ENCODE measurements around the gene VOPP1. TPM values are rescaled to one million over a fixed set of nuclear protein-coding genes. Genes with fewer than 3 reads are reported as not detected.
A peak's percentile ranks its signal among the peaks of the same experiment; 100 is the strongest.

Gene VOPP1
- total RNA-seq, 2 experiments from 2014 or later, result 49.6 to 53.1 TPM

GRCh38 chr7:55515569-55516279, 56.6 kb downstream of the VOPP1 start:
- peaks cover 52% of the 10 kb centered on the region for H3K4me1 ChIP-seq (ENCODE audit: insufficient read depth, low read length)
- no peak overlapping the region for H3K4me3 ChIP-seq (ENCODE audit: low read length)
- peak overlapping the region; percentile 18 for H3K4me3 Mint-ChIP-seq
- TF ChIP-seq, protein P1, sequence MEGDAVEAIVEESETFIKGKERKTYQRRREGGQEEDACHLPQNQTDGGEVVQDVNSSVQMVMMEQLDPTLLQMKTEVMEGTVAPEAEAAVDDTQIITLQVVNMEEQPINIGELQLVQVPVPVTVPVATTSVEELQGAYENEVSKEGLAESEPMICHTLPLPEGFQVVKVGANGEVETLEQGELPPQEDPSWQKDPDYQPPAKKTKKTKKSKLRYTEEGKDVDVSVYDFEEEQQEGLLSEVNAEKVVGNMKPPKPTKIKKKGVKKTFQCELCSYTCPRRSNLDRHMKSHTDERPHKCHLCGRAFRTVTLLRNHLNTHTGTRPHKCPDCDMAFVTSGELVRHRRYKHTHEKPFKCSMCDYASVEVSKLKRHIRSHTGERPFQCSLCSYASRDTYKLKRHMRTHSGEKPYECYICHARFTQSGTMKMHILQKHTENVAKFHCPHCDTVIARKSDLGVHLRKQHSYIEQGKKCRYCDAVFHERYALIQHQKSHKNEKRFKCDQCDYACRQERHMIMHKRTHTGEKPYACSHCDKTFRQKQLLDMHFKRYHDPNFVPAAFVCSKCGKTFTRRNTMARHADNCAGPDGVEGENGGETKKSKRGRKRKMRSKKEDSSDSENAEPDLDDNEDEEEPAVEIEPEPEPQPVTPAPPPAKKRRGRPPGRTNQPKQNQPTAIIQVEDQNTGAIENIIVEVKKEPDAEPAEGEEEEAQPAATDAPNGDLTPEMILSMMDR (IDR thresholded peaks at IDR 0.05), result no peak
- peaks cover 68% of the 10 kb centered on the region for H3K4me1 Mint-ChIP-seq (ENCODE audit: low read depth)
- H3K27ac ChIP-seq (ENCODE audit: low read depth in 1 of 2, low read length in 2 of 2), result no peak overlapping the region
- ChIA-PET CTCF (no interaction called here), POLR2A (interaction anchor here (1.1 to 1.4 kb wide), 2 partner anchors 18 to 53 kb away, joined by 3 to 5 read pairs; no protein-coding TSS in a partner anchor)
- no peaks in the 10 kb centered on the region for H3K27me3 Mint-ChIP-seq
- intact Hi-C loops (cut with DNase I, micrococcal nuclease), result loop anchor here (2.0 to 5.0 kb wide), 2 partner anchors 17 to 78 kb away; no protein-coding TSS in a partner anchor
- H3K27me3 ChIP-seq (ENCODE audit: control insufficient read depth in 1 of 2, insufficient read depth in 2 of 2, low read length in 2 of 2), result no peaks in the 10 kb centered on the region
- DNase-seq (peak in 1 of 14 experiments; percentile 15), ATAC-seq (ENCODE audit: poor library complexity) (no peak)
- H3K36me3 Mint-ChIP-seq (ENCODE audit: low read depth), result peaks cover 86% of the 10 kb centered on the region
- peak overlapping the region; percentile 67 for H3K27ac Mint-ChIP-seq
- H3K9me3 ChIP-seq (ENCODE audit: control insufficient read depth in 1 of 2, insufficient read depth in 1 of 2, low read length in 2 of 2), result no peaks in the 10 kb centered on the region
- no peaks in the 10 kb centered on the region for H3K9me3 Mint-ChIP-seq
- H3K36me3 ChIP-seq (ENCODE audit: insufficient read depth, low read length), result peaks cover 76% of the 10 kb centered on the region

DNA sequence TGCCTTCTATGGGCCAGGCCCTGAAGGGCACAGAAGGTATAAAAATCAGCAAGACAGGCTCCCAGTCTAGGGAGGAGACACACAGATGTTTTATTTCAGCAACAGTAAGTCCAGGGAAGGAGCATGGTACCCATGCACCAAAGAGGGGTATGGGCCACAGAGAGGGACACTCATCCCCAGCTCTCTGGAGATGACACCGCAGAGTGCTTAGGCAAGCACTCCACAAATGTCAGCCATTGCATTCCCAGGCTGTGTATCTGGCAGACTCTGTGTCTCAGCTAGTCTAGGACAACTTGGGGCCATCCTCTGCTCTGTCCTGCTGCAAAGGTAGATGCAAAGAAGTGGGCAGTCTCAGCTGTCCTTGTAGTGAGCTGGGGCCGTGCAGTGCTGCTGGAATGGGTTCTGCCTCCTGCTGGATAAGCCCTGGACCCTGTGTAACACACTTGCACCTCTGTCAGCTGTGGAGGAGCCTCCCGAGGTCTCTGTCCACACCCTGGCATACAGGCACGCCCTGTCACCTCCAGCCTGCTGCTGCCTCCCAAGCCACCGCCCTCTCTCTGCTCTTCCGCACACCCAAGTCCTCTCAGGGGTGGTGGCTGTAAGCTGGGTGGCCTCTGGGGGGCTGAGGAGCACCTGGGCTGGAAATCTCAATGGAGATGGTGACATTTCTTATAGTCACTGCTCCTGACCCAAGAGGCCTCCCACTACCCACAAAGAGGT, 57.6 kb downstream of the VOPP1 start:
- Histone ChIP-seq H3K9me3 (ENCODE audit: control insufficient read depth in 1 of 2, insufficient read depth in 1 of 2, low read length in 2 of 2) (no peaks in the 10 kb centered on the region), H3K4me1 (ENCODE audit: insufficient read depth, low read length) (peaks cover 51% of the 10 kb centered on the region), H3K27me3 (ENCODE audit: control insufficient read depth in 1 of 2, insufficient read depth in 2 of 2, low read length in 2 of 2) (no peaks in the 10 kb centered on the region), H3K36me3 (ENCODE audit: insufficient read depth, low read length) (peaks cover 68% of the 10 kb centered on the region), H3K4me3 (ENCODE audit: low read length) (no peak overlapping the region), H3K27ac (ENCODE audit: low read depth in 1 of 2, low read length in 2 of 2) (no peak overlapping the region)
- Mint-ChIP-seq H3K27me3 (no peaks in the 10 kb centered on the region), H3K9me3 (no peaks in the 10 kb centered on the region), H3K4me3 (no peak overlapping the region), H3K27ac (no peak overlapping the region), H3K36me3 (ENCODE audit: low read depth) (peaks cover 78% of the 10 kb centered on the region), H3K4me1 (ENCODE audit: low read depth) (peaks cover 67% of the 10 kb centered on the region)
- TF ChIP-seq, protein P1 (IDR thresholded peaks at IDR 0.05), result no peak
- intact Hi-C loops (cut with DNase I, micrococcal nuclease), result loop anchor here in 1 of 2 experiments (5.0 kb wide), 1 partner anchor 77 kb away; no protein-coding TSS in a partner anchor
- CTCF ChIA-PET, result no interaction called here
- POLR2A ChIA-PET, result interaction anchor here (1.4 kb wide), 1 partner anchor 19 kb away, joined by 5 read pairs; no protein-coding TSS in a partner anchor
- DNase-seq (no peak), ATAC-seq (ENCODE audit: poor library complexity) (no peak)

DNA sequence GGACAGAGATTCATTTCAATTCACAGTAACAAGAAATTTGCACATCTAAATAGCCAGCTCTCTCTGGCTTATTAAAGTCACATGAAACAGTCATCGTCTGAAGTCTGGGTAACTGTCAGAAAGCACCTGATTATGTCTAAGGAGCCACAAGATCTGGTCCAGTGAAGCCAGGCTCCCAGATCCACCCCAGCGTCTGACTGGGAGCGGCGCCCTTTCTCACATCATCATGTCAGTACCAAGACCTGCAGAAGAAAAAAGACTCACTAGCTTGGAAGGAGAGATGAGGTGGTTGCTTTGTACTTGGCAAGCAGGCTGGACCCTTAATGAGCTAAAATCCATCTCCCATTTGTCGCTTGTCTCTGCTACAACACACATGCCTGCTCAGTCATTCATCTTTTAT, 58.4 kb downstream of the VOPP1 start:
- Mint-ChIP-seq H3K27me3 (no peaks in the 10 kb centered on the region), H3K4me3 (no peak overlapping the region), H3K27ac (peak overlapping the region; percentile 12), H3K9me3 (no peaks in the 10 kb centered on the region), H3K4me1 (ENCODE audit: low read depth) (peaks cover 70% of the 10 kb centered on the region), H3K36me3 (ENCODE audit: low read depth) (peaks cover 74% of the 10 kb centered on the region)
- Histone ChIP-seq H3K27ac (ENCODE audit: low read depth in 1 of 2, low read length in 2 of 2) (no peak overlapping the region), H3K4me3 (ENCODE audit: low read length) (no peak overlapping the region), H3K36me3 (ENCODE audit: insufficient read depth, low read length) (peaks cover 60% of the 10 kb centered on the region), H3K4me1 (ENCODE audit: insufficient read depth, low read length) (peaks cover 45% of the 10 kb centered on the region), H3K9me3 (ENCODE audit: control insufficient read depth in 1 of 2, insufficient read depth in 1 of 2, low read length in 2 of 2) (no peaks in the 10 kb centered on the region), H3K27me3 (ENCODE audit: control insufficient read depth in 1 of 2, insufficient read depth in 2 of 2, low read length in 2 of 2) (no peaks in the 10 kb centered on the region)
- intact Hi-C loops (cut with DNase I, micrococcal nuclease), result no loop called here
- ChIA-PET POLR2A (no interaction called here), CTCF (no interaction called here)
- TF ChIP-seq, protein P1 (IDR thresholded peaks at IDR 0.05), result no peak
- DNase-seq (no peak), ATAC-seq (ENCODE audit: poor library complexity) (no peak)

Measured in CD4-positive, alpha-beta T cell (primary cell).